Caco-2 (cell line): ENCODE measurements around the gene CCP110. TPM values are rescaled to one million over a fixed set of nuclear protein-coding genes. Genes with fewer than 3 reads are reported as not detected.

Source experiments
- BruUV-seq: library from RNA; stranded (reverse); fragments of 400-500 nt; replicated peaks from 2 replicates; lab custom pipeline; 2021; lab: Mats Ljungman, UMichigan
- CTCF ChIA-PET: fragments of 300-600 bp; sonication (Branson Sonifier 250); formaldehyde crosslinking; loops from one replicate; lab custom pipeline; 2022; ENCODE audit warnings: antibody characterized with exemption; lab: Charles Lee
- POLR2A ChIA-PET: fragments of 300-600 bp; sonication (Branson Sonifier 250); formaldehyde crosslinking; loops from one replicate; lab custom pipeline; 2022; ENCODE audit warnings: antibody characterized with exemption; lab: Charles Lee
- DNase-seq, 2 experiments: peaks; one replicate each; pipeline versions ENCODE4 v3.0.0 to v3.0.0-alpha.2; 2020 to 2022
- H3K27me3 ChIP-seq: replicated peaks from 2 replicates; pipeline ENCODE4 v1.6.0; 2011; ENCODE audit warnings: low read length; ENCODE audit not compliant: control insufficient read depth, insufficient read depth
- H3K36me3 ChIP-seq: 2 replicates; pipeline ENCODE4 v1.5.1; 2011; ENCODE audit warnings: low read length; ENCODE audit not compliant: control insufficient read depth, insufficient read depth
- H3K4me1 ChIP-seq: fragments of 250-450 bp; sonication (Bioruptor Pico); 2 replicates; pipeline ENCODE4 v1.5.1; 2020; ENCODE audit warnings: mild to moderate bottlenecking
- H3K4me3 ChIP-seq: 2 replicates; pipeline ENCODE4 v1.5.1; 2011; ENCODE audit warnings: low read depth, mild to moderate bottlenecking, control low read depth, low read length
- H3K9me3 ChIP-seq: fragments of 250-450 bp; sonication (Bioruptor Pico); 2 replicates; pipeline ENCODE4 v1.5.1; 2020; ENCODE audit warnings: mild to moderate bottlenecking, moderate library complexity
- H3K27ac Mint-ChIP-seq: one replicate; pipeline ENCODE4 v1.8.0; 2022; ENCODE audit warnings: mixed read lengths; ENCODE audit not compliant: unreplicated experiment
- H3K27me3 Mint-ChIP-seq: one replicate; pipeline ENCODE4 v1.8.0; 2022; ENCODE audit warnings: mixed read lengths; ENCODE audit not compliant: insufficient read depth, unreplicated experiment
- H3K36me3 Mint-ChIP-seq: one replicate; pipeline ENCODE4 v1.8.0; 2022; ENCODE audit warnings: mild to moderate bottlenecking, mixed read lengths; ENCODE audit not compliant: insufficient read depth, unreplicated experiment
- H3K4me1 Mint-ChIP-seq: one replicate; pipeline ENCODE4 v1.8.0; 2022; ENCODE audit warnings: low read depth, mixed read lengths; ENCODE audit not compliant: unreplicated experiment
- H3K4me3 Mint-ChIP-seq: one replicate; pipeline ENCODE4 v1.8.0; 2022; ENCODE audit warnings: mild to moderate bottlenecking, moderate library complexity, mixed read lengths; ENCODE audit not compliant: unreplicated experiment
- H3K9me3 Mint-ChIP-seq: one replicate; pipeline ENCODE4 v1.8.0; 2022; ENCODE audit warnings: mixed read lengths; ENCODE audit not compliant: unreplicated experiment
- intact Hi-C: fragments of 100-400 bp; cut with micrococcal nuclease; formaldehyde crosslinking; loops from one replicate; pipeline ENCODE4 v1.10.0; 2022; ENCODE audit not compliant: unreplicated experiment
- total RNA-seq: library from RNA; stranded (reverse); gene quantifications from 2 replicates; pipeline ENCODE4 v1.2.3, GENCODE V29; 2022
- TF ChIP-seq, protein P1 (sequence below), 2 experiments: fragments of 200-600 bp in 1 of 2; IDR thresholded peaks; 1 replicate in 1 of 2; 2 replicates in 1 of 2; pipeline versions ENCODE4 v1.5.1 to v1.8.0; 2011 to 2022; ENCODE audit warnings: antibody characterized with exemption in 1 of 2, control low read depth in 1 of 2, inconsistent platforms in 1 of 2, low read depth in 1 of 2, low read length in 1 of 2, mild to moderate bottlenecking in 1 of 2, moderate library complexity in 1 of 2; ENCODE audit not compliant: insufficient read depth in 1 of 2, severe bottlenecking in 1 of 2, unreplicated experiment in 1 of 2

Gene CCP110
- total RNA-seq, 1 experiment from 2014 or later = 7.5 TPM

- H3K36me3 Mint-ChIP-seq = no peaks in the 10 kb centered on the region
- ChIA-PET POLR2A (no interaction called here), CTCF (interaction anchor here (0.6 to 1.8 kb wide), 5 partner anchors 10 to 286 kb away, joined by 3 to 9 read pairs (median 6); partner anchors contain the start of gene GPRC5B)
- intact Hi-C loops = loop anchor here (2.0 to 10.0 kb wide), 2 partner anchors 41 to 785 kb away; no protein-coding TSS in a partner anchor
- H3K27me3 Mint-ChIP-seq = no peaks in the 10 kb centered on the region
- H3K27me3 ChIP-seq = no peaks in the 10 kb centered on the region
- no TSS peak for BruUV-seq
- TF ChIP-seq, protein P1, sequence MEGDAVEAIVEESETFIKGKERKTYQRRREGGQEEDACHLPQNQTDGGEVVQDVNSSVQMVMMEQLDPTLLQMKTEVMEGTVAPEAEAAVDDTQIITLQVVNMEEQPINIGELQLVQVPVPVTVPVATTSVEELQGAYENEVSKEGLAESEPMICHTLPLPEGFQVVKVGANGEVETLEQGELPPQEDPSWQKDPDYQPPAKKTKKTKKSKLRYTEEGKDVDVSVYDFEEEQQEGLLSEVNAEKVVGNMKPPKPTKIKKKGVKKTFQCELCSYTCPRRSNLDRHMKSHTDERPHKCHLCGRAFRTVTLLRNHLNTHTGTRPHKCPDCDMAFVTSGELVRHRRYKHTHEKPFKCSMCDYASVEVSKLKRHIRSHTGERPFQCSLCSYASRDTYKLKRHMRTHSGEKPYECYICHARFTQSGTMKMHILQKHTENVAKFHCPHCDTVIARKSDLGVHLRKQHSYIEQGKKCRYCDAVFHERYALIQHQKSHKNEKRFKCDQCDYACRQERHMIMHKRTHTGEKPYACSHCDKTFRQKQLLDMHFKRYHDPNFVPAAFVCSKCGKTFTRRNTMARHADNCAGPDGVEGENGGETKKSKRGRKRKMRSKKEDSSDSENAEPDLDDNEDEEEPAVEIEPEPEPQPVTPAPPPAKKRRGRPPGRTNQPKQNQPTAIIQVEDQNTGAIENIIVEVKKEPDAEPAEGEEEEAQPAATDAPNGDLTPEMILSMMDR (IDR thresholded peaks at IDR 0.05; ENCODE audit: insufficient read depth in 1 of 2, low read depth in 1 of 2, low read length in 1 of 2, severe bottlenecking in 1 of 2, unreplicated experiment in 1 of 2) = no peak
- no peaks in the 10 kb centered on the region for H3K9me3 ChIP-seq
- H3K4me1 ChIP-seq = no peaks in the 10 kb centered on the region
- no peaks in the 10 kb centered on the region for H3K9me3 Mint-ChIP-seq
- H3K27ac Mint-ChIP-seq = no peak overlapping the region
- DNase-seq = no peak
- no peak overlapping the region for H3K4me3 ChIP-seq
- H3K36me3 ChIP-seq = no peaks in the 10 kb centered on the region
- peaks cover under 1% of the 10 kb centered on the region for H3K4me1 Mint-ChIP-seq
- H3K4me3 Mint-ChIP-seq = no peak overlapping the region
Observed at GRCh38 chr16:19599968-19600716, 76.4 kb downstream of the CCP110 start.

GRCh38 chr16:19601083-19601976 is 77.6 kb downstream of the CCP110 start:
- Mint-ChIP-seq H3K27ac (no peak overlapping the region), H3K36me3 (no peaks in the 10 kb centered on the region), H3K4me1 (no peaks in the 10 kb centered on the region), H3K27me3 (no peaks in the 10 kb centered on the region), H3K4me3 (no peak overlapping the region), H3K9me3 (no peaks in the 10 kb centered on the region)
- ChIA-PET CTCF (interaction anchor here (0.5 to 1.6 kb wide), 9 partner anchors 12 to 285 kb away, joined by 3 to 10 read pairs (median 6); partner anchors contain the start of gene GPRC5B), POLR2A (interaction anchor here (0.6 kb wide), 1 partner anchor 61 kb away, joined by 5 read pairs; no protein-coding TSS in a partner anchor)
- Histone ChIP-seq H3K36me3 (no peaks in the 10 kb centered on the region), H3K9me3 (no peaks in the 10 kb centered on the region), H3K4me1 (peaks cover 6% of the 10 kb centered on the region; the same call in 1 of the 2 replicates), H3K4me3 (no peak overlapping the region), H3K27me3 (no peaks in the 10 kb centered on the region)
- no TSS peak for BruUV-seq
- TF ChIP-seq, protein P1 (IDR thresholded peaks at IDR 0.05; ENCODE audit: insufficient read depth in 1 of 2, low read depth in 1 of 2, low read length in 1 of 2, severe bottlenecking in 1 of 2, unreplicated experiment in 1 of 2) = peak; percentile 52 to 77
- intact Hi-C loops = loop anchor here (1.0 to 10.0 kb wide), 4 partner anchors 43 to 783 kb away; no protein-coding TSS in a partner anchor
- DNase-seq = peak in 1 of 2 experiments; percentile 50

Other genes with a start within 250 kb of the CCP110 start
- not detected in 2 replicates for gene CLEC19A, start 238.2 kb upstream of the CCP110 start, total RNA-seq
- gene TMC5, start 106.1 kb upstream of the CCP110 start, total RNA-seq = 1.5 and 2.3 TPM in 2 replicates
- 48.2 and 48.7 TPM in 2 replicates for gene GDE1, start 1.8 kb upstream of the CCP110 start, total RNA-seq
- 5.4 and 7.2 TPM in 2 replicates for gene VPS35L, start 31.8 kb downstream of the CCP110 start, total RNA-seq
- gene KNOP1, start 194.3 kb downstream of the CCP110 start, total RNA-seq = 29.3 and 31.4 TPM in 2 replicates
- 1.7 and 2.0 TPM in 2 replicates for gene IQCK, start 194.3 kb downstream of the CCP110 start, total RNA-seq